DMS153 (cell line): ENCODE measurements around the gene ZNF774.
"Not testable (repeated sequence)": the region's sequence is repeated elsewhere in the genome, so short reads cannot be mapped to it uniquely, and the experiment has no call there.

ENCODE experiments used
- DNase-seq: peaks from one replicate; lab custom pipeline; 2025; lab: John Stamatoyannopoulos, UW

ZNF774 gene

DNA sequence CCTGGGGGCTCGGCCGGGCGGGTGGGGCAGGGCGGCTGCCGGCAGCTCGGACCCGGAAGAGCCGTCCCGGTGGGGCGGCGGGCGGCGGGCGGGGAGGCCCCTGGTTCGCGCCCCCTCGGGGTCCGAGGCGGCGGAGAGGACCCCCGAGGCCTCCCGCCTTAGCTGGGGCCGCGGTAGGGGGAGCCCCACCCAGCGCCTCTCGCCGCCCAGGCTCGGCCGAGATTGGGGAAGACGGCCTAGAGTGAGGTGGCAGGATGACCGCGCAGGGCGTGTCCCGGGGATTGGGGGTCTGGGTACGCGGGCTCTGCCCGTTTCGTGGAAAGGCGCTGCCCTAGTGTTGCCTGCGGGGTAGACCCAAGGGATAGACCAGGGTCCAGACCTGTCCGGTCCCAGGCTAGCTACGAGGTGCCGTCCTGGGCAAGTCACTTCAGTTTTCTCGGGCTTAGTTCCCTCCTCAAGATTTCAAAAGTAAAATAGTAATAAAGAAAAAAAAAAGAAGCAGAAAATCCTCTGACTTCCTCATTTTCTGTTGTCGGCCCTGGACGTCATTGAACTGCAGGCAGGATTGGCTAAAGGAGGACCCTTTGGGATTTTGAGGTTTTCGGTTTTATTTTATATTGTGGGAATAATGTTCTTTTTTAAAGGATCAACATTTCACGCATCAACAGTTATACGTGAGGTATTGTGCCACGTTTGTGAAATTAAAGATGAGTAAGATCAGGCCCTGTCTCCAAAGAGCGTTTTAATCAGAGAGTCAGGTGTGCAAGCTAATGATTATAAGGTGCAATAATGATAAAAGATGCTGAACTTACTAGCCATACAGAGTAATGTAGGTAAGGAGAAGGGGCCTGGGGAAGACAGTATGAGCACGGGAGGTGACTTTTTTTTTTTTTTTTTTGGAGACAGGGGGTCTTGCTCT is 36.6 kb downstream of the ZNF774 start:
- no peak for DNase-seq

DNA sequence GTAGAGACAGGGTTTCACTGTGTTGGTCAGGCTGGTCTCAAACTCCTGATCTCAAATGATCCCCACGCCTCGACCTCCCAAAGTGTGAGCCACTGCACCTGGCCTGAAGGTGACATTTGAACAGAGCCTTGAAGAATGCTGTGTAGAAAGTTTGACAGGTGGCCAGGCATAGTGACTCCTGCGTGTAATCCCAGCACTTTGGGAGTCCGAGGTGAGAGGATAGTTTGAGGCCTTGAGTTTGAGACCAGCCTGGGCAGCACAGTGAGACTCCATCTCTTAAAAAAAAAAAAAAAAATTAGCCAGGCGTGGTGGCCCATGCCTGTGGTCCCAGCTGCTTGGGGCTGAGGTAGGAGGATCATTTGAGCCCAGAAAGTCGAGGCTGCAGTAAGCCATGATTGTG is 37.4 kb downstream of the ZNF774 start:
- no peak for DNase-seq

DNA sequence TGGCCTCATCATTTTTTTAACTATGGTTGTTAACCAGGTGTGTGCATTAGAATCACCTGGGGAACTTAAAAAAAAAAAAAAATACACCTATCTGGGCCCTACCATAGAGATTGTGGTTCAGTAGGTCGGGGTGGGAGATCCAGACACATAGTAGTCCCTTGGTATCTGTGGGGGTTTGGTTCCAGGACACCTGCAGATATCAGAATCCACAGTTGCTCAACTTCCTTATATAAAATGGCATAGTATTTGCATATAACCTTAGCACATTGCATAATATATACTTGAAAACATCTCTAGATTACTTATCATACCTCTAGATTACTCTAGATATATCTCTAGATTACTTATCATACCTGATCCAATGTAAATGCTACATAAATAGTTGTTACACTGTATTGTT is 41.0 kb downstream of the ZNF774 start:
- no peak for DNase-seq

DNA sequence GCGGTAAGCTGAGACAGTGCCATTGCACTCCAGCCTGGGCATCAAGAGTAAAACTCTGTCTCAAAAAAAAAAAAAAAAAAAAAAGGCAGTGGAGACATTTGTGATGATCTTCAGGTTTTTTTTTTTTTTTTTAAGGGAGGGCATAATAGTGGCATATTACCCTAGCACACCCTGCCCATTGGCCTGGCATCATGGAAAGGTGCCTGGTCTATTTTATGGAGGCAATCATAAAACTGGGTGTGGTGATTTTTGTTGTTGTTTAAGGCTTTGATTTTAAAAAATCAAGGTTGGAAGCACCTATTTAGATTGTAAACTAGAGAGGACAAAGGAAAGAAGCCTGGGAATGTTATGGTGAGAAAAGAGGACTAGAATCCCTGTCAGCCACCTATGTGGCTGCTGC is 42.0 kb downstream of the ZNF774 start:
- no peak for DNase-seq

DNA sequence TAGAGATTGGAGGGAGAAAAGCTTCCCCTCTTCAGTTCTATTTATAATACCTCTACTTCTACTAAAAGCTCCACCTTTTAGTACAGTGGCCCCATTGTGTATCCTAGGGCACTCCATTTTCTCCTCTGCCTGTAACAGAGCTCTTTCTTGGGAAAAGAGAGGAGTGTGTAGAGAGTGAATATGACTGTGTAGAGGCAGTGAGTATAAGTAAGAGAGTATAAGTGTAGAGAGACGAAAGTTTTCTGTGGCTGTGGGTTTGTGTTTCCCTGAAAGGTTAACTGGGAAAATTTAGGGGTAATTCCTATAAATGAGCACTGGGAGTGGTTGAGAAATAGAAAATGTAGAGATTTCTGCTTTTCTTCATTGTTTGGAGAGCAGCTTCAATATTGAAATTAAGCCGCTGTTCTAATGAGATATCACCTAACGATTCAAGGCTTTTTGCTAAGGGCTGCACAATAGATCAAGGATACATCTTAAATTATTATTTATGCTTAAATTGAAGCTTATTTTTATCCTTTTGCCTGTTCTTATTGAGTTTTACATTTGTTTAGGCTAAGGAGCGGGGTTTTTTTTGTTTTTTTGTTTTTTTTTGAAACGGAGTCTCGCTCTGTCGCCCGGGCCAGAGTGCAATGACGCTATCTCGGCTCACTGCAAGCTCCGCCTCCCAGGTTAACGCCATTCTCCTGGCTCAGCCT is 42.8 kb downstream of the ZNF774 start:
- no peak for DNase-seq

DNA sequence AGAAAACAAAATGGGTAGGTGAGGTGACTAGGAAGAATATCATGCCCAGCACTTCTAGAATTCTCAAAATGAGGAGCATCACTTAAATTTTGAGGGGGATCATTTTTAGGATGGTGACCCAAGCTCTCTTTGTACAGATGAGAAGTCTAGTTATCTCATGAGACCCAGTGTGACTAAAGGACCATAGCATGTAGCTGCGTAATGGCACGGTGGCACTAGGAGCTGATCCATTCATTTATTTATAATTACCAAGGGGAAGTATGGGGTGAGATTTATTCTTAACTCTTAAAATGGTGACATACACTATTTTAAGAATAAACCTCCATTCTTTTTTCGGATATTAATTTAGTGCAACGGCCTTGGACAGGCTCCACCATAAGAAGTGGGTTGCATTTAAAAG is 44.2 kb downstream of the ZNF774 start:
- DNase-seq = no peak

DNA sequence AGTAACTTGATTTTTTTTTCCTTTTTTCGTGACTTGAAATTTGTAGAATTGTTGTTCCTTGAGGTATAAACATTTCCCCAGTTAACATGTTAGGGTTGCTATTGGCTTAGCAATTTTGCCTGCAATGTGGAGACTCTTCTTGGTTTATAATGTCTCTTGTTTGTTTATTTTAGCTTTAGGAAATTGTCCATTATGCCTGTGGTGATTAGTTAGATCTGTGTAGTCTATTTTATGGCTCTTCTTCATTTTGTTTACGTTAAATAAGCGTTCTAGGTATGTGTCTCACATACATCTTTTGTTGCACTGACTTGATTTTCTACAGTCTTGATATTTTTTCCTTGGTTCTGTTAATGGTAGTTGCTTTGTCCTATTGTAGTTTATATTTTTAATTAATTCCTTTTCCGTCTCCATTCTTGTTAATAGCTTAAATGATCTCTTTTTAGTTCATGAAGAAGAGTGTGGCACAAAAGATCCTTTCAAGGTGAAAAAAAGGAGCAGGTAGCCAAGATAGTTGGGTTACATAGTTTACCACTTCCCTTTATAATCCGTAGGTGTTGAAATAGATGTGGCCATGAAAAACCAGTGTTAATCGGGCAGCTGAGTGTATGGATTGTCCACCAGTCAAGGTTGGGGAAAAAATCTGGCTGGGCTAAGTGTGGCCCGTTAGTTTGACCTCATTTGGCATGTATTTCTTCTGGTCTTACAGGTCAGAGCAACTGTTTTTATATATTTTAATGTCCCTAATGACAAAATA is 48.1 kb downstream of the ZNF774 start:
- no peak for DNase-seq

DNA sequence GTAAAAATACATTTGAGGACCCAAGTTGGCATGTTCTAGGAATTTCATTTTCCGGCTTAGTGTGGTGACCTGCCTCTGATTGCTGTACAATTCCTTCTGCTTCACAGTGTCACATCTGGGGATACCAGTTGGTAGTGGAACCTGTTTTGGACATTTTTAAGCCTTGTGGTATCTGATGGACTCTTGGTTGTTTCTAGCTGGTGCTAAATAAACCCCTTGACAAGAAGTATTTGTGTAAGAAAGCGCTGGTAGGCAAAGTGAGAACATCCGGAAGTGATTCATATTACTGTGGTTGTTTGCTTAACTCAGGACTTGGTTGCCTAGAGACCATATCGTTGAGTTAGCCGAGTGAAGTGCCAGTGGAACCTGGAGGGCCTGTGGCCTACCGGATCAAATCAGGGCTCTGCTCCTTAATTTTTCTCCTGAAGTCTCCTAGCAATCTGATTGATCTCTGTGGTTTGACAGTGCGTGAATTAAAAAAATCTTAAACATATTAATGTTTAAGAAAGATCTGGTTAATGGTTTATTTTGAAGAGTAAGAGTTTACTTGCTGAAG is 48.8 kb downstream of the ZNF774 start:
- peak; percentile 80 for DNase-seq

DNA sequence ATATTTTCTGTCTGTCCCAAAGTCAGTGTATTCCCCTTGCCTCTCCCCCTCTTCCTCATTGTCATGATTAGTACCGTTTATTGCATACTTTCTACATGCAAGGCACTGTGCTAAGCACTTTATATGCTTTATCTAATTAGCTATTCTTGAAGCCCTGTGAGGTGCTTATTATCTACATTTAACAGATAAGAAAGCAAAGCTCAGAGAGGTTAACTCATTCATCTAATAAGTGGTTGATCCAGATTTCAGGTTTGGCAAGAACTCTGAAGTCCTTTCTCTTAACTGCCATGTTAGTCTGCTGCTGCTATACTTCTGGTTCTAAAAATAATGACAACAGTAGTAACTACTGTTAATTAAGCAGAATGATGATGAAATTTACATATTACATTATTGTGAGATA is 49.4 kb downstream of the ZNF774 start:
- DNase-seq = no peak

DNA sequence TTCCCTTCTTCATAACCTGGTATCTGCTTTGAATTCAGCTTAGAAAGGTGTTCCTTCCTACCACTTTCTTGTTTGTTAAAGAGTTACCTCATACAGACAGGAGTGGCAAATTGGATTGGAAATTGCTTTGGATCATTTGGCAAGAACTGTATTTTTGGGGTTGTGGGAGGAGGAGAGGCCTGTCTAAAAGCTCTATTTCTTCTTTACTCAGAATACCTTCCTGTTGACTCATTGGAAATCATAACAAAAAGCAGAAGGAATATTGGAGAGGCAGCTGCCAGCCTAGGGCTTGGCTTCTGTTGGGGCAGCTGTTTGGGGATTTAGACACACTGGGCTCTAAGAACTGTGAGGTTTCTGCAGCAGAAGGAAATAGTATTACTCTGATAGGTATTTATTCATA is 50.1 kb downstream of the ZNF774 start:
- DNase-seq = peak; percentile 3

DNA sequence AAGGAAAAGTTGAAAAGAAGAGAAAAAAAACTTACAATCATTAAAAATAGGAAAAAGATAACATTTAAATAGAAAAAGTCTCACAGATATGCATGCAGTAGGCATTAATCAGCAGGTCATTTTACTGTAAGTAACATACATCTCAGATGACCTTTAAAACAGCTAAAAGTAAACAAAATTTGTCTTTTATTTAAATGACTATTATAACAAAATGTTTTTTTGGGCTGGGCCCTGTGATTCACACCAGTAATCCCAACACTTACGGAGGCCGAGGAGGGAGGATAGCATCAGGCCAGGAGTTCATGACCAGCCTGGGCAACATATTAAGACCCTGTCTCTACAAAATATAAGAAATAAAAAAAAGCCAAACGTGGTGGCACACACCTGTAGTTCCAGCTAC is 50.7 kb downstream of the ZNF774 start:
- DNase-seq = no peak

DNA sequence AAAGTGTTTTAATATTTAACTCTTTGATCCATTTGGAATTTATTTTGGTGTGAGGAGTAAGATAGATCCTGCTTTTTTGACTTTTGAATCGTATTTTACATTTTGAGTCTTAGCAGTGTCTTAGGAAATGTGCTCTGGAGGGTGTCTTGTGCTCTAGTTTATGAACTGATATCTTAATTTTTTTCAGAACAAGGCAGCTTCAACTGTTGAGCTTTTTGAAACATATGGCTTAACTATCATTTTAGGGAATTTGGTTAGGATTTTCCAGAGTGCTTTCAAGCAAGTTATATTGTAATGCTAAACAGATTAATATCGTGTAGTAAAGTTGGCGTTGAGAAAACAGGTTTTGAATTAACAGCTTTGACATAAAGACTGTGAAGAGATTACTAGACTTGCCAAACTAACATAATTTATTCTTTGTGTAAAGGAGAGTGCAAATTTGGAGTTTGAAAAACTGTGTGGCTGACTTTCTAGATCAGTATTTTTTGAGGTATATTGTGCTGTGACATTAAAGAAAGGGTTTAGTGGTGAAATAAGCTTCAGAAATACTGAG is 53.0 kb downstream of the ZNF774 start:
- DNase-seq = no peak

DNA sequence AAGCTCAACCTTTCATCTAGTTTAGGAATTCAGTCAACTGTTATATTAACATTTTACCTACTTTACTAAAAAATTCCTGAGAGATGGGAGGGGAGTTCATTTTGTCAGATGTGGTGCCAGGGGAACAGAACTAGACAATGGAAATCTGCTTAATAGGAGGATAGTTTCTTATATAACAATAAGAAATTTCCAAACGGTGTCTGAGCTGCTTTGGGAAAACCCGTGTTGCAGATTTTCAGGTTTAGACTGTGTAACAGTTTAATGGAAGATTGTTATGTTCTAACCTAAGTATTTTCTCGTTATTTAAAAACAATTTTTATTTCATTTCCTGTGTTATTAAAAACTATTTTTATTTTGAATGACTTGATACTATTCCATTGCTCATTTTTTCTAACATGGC is 55.3 kb downstream of the ZNF774 start:
- DNase-seq = no peak

DNA sequence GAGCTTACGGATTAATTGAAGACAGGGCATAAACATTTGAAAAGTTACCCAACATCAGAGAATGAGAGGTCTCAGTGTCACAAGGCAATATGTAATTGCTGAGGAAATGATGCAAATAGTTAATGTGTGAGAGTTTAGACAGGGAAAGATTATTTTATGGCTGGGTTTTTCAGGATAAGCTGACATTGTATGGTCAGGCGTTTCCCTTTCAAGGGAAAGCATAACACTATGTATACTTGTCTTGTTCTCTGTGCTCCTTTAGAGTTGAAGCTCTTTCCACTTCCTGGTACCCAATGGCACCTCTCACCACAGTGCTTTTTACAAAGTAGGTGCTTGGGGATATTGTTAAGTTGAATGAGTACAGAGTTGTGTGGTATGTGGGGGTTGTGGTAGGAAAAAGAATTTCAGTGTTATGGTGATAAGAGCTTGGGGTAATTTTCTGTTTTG is 55.8 kb downstream of the ZNF774 start:
- no peak for DNase-seq

DNA sequence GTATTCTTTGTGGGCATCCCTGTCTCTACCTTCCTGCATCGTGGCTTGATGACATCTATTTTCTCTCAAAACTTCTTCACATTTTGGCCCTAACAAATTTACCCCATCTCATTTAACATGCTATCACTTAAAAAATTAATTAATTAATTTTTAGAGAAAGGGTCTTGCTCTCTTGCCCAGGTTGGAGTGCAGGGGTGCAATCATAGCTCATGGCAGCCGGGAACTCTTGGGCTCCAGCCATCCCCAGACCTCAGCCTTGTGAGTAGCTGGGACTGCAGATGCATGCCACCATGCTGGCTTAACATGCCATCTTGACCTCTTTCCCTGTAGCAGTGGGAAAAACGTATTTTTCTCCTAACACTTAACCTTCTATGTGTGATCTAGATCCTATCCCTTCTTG is 56.6 kb downstream of the ZNF774 start:
- no peak for DNase-seq

DNA sequence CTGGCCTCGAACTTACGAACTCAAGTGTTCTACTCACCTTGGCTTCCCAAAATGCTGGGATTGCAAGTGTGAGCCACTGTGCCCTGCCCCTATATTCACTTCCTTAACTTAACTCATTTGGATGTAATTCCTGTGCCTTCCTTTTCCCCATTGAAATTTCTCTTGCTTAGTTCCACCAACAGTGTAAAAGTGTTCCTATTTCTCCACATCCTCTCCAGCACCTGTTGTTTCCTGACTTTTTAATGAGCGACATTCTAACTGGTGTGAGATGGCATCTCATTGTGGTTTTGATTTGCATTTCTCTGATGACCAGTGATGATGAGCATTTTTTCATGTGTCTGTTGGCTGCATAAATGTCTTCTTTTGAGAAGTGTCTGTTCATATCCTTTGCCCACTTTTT is 57.5 kb downstream of the ZNF774 start:
- DNase-seq = not testable (repeated sequence)

DNA sequence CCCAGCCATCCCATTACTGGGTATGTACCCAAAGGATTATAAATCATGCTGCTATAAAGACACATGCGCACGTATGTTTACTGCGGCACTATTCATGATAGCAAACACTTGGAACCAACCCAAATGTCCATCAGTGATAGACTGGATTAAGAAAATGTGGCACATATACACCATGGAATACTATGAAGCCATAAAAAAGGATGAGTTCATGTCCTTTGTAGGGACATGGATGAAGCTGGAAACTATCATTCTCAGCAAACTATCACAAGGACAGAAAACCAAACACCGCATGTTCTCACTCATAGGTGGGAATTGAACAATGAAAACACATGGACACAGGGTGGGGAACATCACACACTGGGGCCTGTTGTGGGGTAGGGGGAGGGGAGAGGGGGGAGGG is 58.2 kb downstream of the ZNF774 start:
- not testable (repeated sequence) for DNase-seq

DNA sequence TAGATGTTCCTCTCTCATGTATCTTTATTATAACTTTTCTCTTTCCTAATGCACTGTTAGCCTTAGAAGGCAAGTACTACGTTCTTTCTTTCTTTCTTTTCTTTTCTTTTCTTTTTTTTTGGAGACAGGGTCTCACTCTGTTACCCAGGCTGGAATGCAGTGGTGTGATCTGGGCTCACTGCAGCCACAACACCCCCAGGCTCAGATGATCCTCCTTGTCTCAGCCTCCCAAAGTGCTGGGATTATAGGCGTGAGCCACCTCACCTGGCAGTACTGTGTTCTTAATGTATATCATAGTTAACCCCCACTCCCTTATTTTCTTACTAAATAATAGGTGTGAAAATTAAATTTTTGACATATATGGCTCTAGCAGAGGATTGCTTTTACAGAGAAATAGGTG is 59.1 kb downstream of the ZNF774 start:
- DNase-seq = no peak
